H54 (cell line): Measurements from ENCODE around the gene CARHSP1.

ENCODE experiments used
- DNase-seq: peaks from one replicate; pipeline ENCODE4 v3.0.0; 2011; ENCODE audit warnings: low spot score, mixed read lengths; ENCODE audit not compliant: insufficient read length
- FAIRE-seq: peaks from 3 replicates; lab custom pipeline; 2011; peaks lifted over from hg19 to GRCh38; lab: Jason Lieb, UNC
- POLR2A ChIP-seq: IDR thresholded peaks from 2 replicates; pipeline ENCODE4 v1.6.1; 2011; ENCODE audit warnings: low read depth, mild to moderate bottlenecking, low read length

CARHSP1 gene

DNA sequence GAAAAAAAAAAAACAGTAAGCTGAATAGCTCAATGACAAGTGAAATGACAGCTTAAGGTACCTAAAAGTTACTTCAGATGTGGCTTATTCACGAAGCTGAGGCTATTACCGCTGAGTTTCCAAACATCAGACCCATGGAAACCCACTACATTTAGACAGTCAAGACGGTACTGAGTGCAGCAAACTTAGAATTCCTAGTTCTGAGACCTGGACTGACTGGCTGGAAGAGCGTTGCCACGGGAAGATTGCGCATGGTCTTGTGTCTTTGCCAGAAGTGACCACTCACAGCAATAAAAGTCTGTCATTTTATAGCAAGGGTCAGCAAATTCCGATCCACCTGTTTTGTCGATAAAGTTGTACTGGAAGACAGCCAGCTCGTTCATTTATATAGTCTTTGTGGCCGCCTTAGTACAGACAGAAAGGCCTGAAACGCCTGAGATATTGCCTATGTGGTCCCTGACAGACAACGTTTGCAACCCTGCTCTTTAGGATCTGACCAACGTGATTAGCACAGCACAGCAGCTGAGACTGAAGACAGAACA lies 32.6 kb upstream of the CARHSP1 start:
- no peak for TF ChIP-seq POLR2A
- FAIRE-seq, result no peak
- no peak for DNase-seq

DNA sequence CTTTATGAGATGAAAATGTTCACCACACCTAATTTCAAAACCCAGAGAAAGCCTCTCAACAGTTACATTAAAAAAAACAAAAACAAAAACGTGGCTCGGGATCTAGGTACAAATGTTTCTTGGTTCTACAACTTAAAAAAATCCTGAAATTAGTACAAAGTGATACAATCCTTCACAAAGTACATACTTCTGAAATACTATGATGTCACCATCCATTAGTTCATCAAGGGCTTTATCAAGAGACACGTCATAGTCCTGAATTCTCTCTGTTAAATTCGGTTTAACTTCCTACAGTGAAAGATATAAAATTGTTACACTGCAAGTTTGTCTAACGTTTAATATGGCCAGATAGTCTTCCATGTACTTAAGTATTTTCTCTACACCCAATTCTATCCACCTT lies 31.5 kb upstream of the CARHSP1 start:
- TF ChIP-seq POLR2A, result no peak
- FAIRE-seq, result no peak
- DNase-seq, result no peak

DNA sequence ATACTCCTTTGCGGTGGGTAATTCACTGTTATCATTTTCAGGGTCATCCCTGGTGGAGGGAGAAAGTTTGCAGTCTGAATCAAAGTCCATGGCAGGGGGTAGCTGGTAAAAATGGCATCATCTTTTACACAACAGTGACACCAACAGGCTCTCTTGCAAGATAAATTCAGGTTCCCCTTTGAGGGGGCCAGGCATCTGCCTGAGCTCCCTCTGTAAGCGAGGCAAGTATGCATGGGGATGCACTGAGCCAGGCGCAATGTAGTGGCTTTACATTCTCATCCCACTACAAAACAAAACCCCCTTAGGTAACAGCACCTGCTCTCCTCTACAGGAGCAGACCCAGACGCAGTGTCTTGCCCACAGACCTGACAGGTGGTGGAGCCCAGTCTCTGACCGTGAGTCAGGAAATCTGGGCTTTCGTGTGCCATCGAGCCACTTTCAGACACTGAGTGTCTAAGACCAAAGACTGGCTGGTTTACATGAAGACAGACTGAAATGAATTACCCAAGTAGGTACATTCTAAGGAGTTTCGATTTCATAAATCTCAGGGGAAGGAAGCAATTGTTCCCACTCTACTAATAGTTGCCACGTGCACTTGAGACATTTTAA lies 31.0 kb upstream of the CARHSP1 start:
- no peak for FAIRE-seq
- no peak for TF ChIP-seq POLR2A
- DNase-seq, result no peak

DNA sequence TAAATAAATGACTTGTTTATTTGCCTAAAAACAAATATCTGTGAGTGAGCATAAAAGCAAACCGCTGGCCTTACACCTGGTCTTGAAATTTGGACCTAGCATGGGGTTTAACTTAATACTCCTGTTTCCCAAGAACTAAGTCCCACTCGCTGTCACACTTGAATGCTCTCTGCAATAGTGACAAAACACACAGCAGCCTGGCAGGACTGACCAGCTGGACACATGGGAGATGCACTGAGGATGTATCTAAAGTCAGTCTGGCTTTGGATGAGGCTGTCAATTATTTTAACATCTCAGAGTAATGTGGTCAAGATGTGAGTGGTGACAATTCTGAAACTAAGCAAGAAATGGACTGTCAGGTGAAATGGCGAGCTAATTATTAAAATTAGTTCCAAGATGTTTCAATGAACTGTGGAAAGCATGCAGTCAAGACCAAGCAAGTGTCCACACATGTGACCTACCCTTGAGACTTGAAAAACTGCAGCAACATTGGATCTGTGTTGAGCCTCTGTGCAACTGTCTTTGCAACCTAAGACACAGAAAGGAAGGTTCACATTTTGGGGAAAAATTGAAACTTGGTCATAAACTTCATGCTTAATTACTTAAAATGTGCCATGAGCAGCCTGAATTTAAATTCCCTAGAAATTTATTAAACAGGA lies 30.0 kb upstream of the CARHSP1 start:
- TF ChIP-seq POLR2A, result no peak
- FAIRE-seq, result no peak
- DNase-seq, result no peak

DNA sequence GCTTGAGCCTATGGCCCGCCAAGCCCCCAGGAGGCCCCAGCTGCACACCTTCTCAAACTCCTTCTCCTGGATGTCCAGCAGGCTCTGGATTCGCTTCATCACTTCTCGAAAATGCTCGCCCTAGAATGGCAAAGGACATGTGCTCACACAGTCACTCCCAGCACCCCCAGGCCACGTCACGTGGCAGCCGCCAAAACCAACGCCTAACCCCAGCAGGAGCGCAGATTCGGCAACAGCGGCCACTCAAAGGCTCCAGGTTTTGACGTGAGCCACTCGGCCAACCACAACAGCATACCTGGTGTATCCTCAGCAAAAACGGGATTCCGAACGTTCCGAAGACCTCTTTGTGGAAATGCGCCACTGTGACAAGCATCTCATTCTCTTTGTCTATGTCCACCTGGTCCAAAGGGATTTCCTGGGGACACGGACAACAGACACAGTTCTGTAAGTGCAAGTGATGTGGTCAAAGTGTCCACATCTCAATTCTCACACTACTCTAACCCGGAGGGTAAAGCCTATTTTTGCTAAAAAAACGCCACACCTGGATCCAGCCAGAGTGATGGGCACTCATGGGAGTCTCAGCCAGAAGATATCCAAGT lies 26.0 kb upstream of the CARHSP1 start:
- DNase-seq, result no peak
- FAIRE-seq, result no peak
- no peak for TF ChIP-seq POLR2A

DNA sequence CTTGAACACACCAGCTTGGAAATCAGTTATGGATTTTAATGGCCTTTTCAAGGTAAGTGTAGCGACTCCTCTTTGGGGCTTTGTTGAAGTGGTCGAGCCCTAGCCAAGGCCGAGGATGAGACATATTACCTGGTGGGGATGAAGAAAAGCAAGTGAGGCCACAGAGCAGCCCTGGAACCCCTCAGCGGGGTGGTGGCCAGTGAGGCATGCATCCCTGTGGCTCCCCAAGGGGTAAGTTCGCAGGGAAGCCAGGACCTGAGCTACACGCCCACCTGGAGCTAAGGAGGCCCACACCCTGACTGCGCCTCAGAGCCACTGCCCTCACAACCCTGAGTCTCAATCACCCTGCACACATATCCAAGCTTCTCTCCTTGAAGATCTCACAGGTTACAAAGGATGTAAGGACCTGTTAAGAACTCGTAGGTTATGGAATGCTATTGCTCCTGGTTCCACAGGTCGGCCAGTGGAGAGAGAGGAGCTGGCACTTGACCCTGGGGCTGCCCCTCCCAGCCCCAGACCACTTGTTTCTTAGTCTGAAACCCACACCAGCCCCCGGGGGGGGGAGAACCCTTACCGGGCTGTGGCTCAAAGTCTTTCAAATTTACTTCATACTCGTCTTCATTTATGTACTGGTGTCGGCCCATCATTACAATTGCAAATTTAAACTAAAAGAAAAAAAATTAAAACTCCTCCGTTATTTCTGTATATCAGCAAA lies 25.3 kb upstream of the CARHSP1 start:
- DNase-seq, result no peak
- TF ChIP-seq POLR2A, result no peak
- no peak for FAIRE-seq

DNA sequence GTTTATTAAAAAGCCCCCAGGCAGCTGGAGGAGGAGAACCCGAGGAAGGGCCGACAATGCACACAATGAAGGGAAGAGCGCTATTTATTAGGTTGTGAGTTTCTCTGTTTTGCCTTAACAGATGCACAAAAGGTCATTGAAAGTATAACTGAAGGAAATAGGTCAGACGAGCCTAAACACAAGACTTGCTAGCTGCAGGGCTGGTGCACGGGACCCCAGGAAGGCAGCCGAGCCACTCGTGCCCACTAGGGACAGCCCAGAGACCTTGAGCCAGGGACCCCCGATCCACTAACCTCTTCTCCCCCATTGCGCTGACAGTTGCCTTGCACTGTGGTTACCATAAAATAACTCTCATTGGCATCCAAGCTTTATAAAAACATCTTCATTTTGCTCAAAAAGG lies 24.6 kb upstream of the CARHSP1 start:
- no peak for TF ChIP-seq POLR2A
- FAIRE-seq, result no peak
- no peak for DNase-seq

DNA sequence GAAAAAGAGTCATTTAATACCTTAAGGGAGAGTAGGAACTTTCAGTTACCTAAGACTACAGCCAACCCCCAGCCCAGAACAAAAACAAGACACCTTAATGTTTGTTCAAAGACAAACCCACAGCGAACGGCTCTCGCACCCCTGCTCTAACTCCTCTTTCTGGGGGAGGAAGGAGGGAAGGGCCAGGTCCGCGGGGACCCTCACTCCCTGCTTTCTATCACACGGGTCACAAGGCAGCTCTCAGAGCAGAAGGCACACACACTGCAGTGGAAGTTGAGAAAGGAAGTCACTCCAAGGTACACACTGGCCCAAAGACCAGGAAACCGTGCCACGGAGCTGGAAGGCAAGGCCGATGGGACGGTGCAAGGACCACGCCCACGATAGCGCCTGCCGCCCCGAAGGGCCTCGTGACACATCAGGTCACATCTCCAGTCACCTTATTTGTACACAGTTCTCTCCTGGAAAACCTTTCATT lies 23.3 kb upstream of the CARHSP1 start:
- no peak for TF ChIP-seq POLR2A
- no peak for FAIRE-seq

DNA sequence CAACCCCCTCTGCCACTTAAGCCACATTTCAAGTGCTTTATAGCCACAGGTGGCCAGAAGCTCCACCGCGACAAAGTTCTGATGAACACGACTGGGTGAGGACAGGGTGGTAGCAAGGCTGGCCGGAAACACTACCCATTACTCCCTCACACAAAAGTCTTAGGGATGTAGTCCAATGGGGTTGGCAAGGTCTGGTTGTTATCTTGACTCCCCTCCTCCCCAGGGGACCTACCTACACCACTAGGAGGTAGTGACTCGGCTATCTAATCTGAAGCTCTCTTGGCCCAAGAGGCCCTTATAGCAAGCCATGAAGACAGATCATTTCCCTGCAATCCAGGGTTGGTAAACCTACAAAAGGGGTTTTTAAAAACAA lies 21.7 kb upstream of the CARHSP1 start:
- no peak for TF ChIP-seq POLR2A
- DNase-seq (no peak), FAIRE-seq (no peak)

More for the DNA sequence above, 23.3 kb upstream of the CARHSP1 start:
- DNase-seq, result no peak

DNA sequence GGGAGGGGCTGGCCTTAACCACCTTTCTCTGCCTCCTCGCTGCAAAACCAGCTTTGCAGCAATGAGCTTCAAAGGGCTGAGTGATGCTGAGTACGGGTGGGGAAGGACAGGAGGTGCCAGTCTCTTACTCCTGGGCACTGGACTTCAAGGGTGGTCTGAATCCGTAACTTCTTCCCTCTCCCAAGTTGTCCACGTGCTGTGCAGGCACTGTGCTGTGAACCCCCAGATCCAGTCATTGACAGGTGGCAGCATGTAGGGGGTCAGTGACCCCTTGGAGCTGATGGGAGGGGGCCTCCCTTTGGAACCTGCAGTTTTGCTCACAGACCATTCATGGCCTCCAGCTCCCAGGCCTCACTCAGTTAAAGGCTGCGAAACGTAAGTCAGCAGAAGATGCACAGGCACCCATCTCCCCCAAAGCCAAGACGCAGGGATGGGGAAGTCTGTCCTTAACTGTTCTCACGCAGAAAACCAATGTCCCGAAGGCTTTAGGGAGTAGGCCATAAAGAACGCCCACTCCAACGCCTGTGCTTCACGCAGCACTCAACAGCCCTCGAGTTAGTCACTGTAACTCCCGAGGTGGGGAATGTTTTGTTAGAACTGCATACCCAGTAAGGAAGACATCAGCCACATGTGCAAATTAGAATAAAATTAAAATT lies 21.2 kb upstream of the CARHSP1 start:
- FAIRE-seq (no peak), DNase-seq (no peak)
- no peak for TF ChIP-seq POLR2A

DNA sequence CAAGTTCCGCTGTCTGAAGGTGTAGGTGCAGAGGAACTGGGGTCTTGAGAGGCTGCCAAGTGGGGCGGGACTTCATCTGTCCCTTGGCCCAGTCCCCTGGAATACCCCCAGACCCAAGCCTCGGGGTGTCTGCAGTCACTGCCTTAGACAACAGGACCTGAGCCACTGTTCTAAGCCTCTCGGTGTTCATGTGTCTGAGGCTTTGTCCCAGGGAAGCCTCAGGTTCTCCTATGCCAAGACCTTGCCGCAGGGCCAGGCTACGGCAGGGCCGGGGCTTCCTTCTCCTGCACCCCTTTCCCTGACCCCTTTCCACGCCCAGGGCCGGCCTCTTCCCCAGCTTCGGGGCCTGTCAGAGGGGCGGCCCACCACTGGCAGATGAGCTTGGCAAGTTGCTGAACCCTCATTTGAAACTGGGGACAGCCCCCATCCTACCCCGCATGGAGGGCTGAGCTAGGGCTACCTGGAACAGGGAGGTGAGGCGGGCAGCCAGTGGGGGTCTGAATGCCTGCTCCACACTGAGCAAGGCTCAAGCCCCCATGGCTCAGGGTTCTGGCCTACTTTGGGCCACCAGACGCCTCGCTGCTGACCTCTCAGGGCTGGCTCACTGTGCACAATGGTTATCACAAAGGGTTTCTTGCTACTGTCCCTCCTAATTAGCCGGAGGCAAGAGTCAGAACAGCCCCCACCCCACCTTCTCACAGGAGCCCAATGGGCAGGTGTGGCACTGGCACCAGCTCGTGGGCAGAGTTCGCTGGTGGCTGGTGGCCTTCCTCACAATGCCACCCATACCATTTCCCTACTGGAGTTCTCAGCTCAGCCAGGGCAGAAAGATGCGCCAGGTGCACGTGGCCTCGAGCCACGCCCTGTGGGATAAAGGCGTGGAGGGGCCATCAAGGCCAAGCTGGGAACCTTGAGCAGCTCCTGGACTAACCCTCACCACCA lies 20.4 kb upstream of the CARHSP1 start:
- TF ChIP-seq POLR2A, result no peak
- FAIRE-seq (no peak), DNase-seq (no peak)

DNA sequence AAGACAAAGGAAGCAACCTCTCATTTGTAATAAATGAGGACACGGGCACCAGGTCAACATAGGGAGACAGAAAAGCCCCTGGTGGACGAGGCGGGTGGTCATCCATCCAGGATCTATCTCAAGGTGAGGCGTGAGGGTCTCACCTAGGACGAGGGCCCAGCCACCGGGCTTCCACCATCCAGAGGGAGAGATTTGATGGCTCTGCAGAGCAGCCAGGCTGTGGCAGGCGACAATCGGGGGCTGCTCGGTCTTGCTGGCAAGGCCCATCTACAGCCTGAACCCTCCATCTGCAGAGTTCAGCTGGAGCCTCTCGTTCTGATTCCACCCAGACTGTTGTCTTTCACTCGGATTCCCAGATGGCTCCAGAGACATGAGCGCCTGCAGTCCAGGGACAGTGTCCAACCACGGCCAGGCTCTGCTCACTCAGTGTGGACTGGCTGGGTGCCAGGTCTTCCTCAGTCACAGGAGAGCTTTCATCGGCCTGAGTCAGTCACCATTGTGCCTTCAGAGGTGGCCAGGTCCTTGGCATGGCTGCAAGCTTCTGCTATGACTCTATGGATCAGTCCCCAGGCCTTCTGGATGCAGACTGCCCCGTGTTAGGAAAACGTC lies 19.2 kb upstream of the CARHSP1 start:
- no peak for TF ChIP-seq POLR2A
- FAIRE-seq, result no peak
- no peak for DNase-seq
